Adipocyte (in vitro differentiated cells): ENCODE measurements around the gene PWWP3B.

ENCODE experiments used
- DNase-seq: peaks from one replicate; pipeline ENCODE4 v3.0.0-alpha.2; 2015; ENCODE audit warnings: low read depth
- H3K27me3 ChIP-seq: replicated peaks from 2 replicates; pipeline ENCODE4 v1.7.0; 2013; ENCODE audit warnings: mild to moderate bottlenecking, low read length, moderate library complexity; ENCODE audit not compliant: control insufficient read depth, insufficient read depth
- H3K36me3 ChIP-seq: 2 replicates; pipeline ENCODE4 v1.7.0; 2013; ENCODE audit warnings: low read length, mild to moderate bottlenecking, moderate library complexity; ENCODE audit not compliant: control insufficient read depth, insufficient read depth, severe bottlenecking
- H3K4me1 ChIP-seq: 2 replicates; pipeline ENCODE4 v1.7.0; 2013; ENCODE audit warnings: mild to moderate bottlenecking, low read length, moderate library complexity; ENCODE audit not compliant: control insufficient read depth, insufficient read depth
- H3K4me3 ChIP-seq: 2 replicates; pipeline ENCODE4 v1.7.0; 2013; ENCODE audit warnings: mild to moderate bottlenecking, low read length, moderate library complexity
- H3K9ac ChIP-seq: 2 replicates; pipeline ENCODE4 v1.7.0; 2013; ENCODE audit warnings: mild to moderate bottlenecking, low read length, moderate library complexity
- H3K9me3 ChIP-seq: 2 replicates; pipeline ENCODE4 v1.7.0; 2013; ENCODE audit warnings: mild to moderate bottlenecking, low read length, moderate library complexity; ENCODE audit not compliant: control insufficient read depth

Gene PWWP3B

GRCh38 chrX:106201502-106202178, 33.5 kb downstream of the PWWP3B start:
- H3K4me3 ChIP-seq = no peak overlapping the region
- no peaks in the 10 kb centered on the region for H3K36me3 ChIP-seq
- H3K4me1 ChIP-seq = no peaks in the 10 kb centered on the region
- peaks cover 4% of the 10 kb centered on the region for H3K9me3 ChIP-seq
- H3K27me3 ChIP-seq = peaks cover 14% of the 10 kb centered on the region
- DNase-seq = no peak
- H3K9ac ChIP-seq = no peak overlapping the region

GRCh38 chrX:106203315-106203714, 35.2 kb downstream of the PWWP3B start:
- Histone ChIP-seq H3K9ac (no peak overlapping the region), H3K4me3 (no peak overlapping the region), H3K27me3 (peaks cover 14% of the 10 kb centered on the region), H3K4me1 (no peaks in the 10 kb centered on the region), H3K9me3 (peaks cover 6% of the 10 kb centered on the region), H3K36me3 (no peaks in the 10 kb centered on the region)
- no peak for DNase-seq

- Histone ChIP-seq H3K4me3 (no peak overlapping the region), H3K36me3 (no peaks in the 10 kb centered on the region), H3K9me3 (peaks cover 6% of the 10 kb centered on the region), H3K4me1 (no peaks in the 10 kb centered on the region), H3K27me3 (peaks cover 8% of the 10 kb centered on the region), H3K9ac (no peak overlapping the region)
- no peak for DNase-seq
Observed at GRCh38 chrX:106208154-106208553, 40.0 kb downstream of the PWWP3B start.
